GM12892 (cell line): Measurements from ENCODE around the gene GCDH.

Experiments used
- POLR2AphosphoS5 ChIP-seq: IDR thresholded peaks from 2 replicates; pipeline ENCODE4 v1.6.1; 2011; ENCODE audit warnings: low read depth, low read length, control low read depth
- TAF1 ChIP-seq: IDR thresholded peaks from 2 replicates; pipeline ENCODE4 v1.6.1; 2011; ENCODE audit warnings: low read depth, mild to moderate bottlenecking, control low read depth, low read length, borderline replicate concordance

- TF ChIP-seq TAF1 (no peak), POLR2AphosphoS5 (no peak)
These were observed 44.1 kb downstream of the GCDH start for GRCh38 chr19:12935071-12935470.
